HG03521 (cell line): Measurements from ENCODE around the gene SLC25A42.
"Not testable (repeated sequence)": the region's sequence is repeated elsewhere in the genome, so short reads cannot be mapped to it uniquely, and the experiment has no call there.

Source experiments
- ATAC-seq: cut with Tn5 transposase; IDR thresholded peaks from one replicate; pipeline ENCODE4 v1.9.1; 2021; ENCODE audit warnings: mild to moderate bottlenecking, moderate library complexity; ENCODE audit not compliant: unreplicated experiment

Gene SLC25A42

DNA sequence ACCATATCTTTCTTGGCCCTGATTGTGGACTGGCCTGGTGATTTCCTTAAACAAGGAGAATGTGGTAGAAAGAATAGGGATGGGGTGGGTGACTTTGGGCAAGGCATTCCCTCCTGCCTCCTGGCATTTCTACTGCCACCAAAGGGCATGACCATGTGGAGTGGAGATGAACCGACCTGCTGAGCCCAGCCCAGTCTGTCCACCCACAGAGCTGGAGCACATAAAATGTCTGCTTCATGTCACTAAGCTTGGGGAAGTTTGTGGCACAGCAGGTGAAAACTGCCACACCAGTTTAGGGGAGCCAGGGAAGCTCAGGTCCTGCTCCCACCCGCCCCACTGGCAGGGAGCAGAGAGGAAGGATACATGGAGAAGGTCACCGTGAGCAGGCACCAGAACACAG is 68.2 kb downstream of the SLC25A42 start:
- ATAC-seq = no peak

DNA sequence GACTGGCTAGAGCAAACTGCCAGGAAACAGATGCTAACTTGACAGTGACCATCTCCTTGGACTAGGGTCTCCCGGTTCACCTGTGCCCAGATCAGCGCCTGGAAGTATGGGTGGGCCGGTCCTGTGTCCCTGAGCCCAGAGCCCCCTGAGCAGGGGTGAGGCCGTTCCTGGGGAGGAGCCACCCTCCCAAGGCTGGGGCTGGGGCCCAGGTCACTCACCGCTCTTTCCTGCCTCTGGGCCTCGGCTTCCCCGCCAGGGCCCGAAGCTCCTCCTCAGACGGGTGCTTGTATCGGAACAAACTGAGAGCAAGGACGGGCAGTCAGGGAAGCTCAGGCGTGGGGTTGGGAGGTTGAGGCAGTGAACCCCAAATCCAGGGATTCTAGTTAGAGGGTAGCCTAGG is 69.1 kb downstream of the SLC25A42 start:
- no peak for ATAC-seq

DNA sequence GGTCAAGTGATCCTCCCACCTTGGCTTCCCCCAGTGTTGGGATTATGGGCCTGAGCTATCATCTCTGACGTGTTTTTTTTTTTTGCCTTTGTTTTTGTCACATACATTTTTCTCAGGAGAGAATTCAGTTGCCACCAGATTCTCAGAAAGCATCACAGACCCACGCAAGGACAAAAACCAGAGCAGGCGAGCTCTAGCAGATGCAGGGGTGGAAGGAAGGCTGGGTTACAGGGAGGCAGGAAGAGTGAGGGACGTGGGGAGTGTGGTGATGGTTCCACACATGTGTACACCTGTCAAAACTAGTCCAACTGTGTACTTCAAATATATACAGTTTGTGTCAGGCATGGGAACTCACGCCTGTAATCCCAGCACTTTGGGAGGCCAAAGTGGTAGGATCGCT is 70.2 kb downstream of the SLC25A42 start:
- ATAC-seq = no peak

DNA sequence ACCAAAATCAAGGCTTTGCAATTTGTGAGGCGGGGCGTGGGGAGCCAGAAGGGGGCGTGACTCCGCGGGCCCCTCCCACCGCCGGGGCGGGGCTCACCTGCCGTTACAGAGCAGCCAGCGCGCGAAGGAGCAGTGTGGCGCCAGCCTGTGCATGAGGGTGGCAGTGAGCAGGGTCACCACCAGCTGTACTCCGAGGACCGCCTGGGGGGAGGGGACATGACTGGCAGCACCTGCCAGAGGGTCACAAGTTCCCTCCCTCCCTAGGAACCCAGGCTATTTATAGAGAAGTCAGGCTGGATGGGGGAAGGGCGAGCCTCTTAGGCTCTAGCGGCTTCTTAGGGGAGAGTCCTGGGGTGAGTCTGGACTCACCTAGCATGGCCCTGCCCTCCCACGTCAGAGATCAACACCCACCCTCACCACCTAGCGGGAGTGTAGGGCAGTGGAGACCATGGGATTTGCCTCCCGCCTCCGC is 70.9 kb downstream of the SLC25A42 start:
- ATAC-seq = no peak

DNA sequence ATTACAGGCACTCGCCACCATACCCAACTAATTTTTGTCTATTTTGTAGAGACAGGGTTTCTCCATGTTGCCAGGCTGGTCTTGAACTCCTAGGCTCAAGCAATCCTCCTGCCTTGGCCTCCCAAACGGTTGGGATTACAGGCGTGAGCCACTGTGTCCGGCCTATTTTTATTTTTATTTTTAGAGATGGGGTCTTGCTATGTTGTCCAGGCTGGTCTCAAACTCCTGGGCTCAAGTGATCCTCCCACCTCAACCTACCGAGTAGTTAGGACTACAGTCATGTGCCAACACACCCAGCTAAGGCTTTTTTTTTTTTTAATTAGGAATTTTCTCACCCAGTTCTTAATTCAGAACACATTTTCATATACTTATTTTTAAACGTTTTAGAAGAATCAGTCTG is 71.9 kb downstream of the SLC25A42 start:
- not testable (repeated sequence) for ATAC-seq

DNA sequence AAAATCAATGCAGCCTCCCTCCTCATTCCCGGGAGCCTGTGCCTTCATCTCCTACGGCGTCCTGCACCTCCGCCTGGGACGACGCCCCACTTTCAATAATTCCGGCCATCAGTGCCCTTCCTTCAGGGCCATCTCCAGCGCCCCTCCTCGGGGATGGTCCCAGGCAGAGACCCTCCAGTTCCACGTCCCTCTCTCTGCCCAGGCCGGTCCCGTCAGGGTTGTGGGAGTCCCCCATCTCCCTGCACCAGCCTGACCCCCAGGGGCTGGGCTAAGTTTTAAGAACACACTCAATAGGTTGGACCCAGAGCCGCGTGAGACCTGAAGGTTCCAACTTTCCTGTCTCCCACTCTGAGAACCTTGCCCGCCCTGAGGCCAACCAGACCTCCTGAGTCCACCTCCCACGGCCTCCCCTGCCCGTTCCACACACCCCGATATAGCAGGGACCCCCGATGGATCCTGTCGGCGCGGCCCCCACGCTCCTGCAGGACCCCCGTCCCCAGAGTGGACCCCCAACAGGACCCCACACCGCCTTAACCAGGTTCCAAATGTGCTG is 73.8 kb downstream of the SLC25A42 start:
- no peak for ATAC-seq

DNA sequence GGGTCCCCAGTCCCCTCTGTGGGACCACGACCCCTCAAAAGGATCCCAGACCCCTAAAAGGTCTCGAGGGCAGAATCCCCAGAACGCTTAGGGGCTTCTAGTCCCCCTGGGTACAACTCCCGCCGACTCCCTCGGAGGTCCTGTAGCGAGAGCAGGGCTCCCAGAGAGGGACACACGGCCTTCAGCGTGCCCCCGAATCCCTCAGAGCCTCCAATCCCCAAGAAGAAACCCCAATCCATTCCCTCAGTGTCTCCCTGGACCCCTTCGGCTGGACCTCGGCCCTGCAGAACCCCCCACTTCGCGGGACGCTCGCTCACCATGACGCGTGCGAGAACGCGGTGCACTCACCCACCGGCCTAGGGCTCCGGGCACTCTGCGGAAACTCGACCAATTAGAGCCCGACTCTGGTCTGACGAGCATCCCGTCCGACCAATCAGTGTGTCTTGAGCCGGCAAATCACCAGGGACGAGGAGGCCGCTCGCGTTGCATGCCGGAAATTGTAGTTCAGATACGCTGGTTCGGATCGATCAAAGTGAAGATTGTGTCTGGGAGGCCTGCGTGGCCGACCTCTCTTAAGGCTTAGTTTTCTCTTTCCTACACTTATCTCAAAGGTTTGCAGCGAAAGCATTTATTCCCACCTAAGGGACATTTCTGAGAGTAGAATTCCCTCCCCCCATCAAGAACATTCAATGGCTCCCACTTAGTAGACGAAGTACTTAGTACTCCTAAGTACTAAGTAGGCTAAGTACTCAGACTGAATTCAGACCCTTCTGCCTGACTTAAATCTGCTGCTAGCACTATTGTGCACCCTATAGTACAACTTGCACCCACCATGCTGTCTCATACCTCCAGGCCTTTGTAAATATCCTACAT is 74.6 kb downstream of the SLC25A42 start, which contains the start of gene TMEM161A:
TSS of gene TMEM161A (minus strand) at position 370 of the 873 bp plus-strand sequence. CDS start at position 320, 50 bp downstream.
- ATAC-seq = peak; percentile 98

DNA sequence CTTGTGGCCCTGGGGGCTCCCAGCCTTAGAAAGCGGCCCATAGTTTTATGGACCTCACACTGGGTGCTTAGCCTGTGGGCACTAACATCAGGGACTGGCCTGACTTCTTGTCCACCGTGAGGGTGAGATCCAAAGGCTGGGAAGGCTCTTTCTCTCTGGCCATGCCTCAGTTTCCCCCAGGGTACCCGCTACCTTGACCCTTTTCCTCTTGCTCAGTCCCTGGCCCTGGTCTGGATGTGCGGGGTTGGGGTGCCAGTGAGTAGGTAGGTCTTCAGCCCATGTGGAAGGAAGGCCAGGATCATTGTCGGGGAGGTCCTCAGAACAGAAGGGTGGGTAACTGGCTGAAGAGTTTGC is 76.1 kb downstream of the SLC25A42 start:
- ATAC-seq = no peak

DNA sequence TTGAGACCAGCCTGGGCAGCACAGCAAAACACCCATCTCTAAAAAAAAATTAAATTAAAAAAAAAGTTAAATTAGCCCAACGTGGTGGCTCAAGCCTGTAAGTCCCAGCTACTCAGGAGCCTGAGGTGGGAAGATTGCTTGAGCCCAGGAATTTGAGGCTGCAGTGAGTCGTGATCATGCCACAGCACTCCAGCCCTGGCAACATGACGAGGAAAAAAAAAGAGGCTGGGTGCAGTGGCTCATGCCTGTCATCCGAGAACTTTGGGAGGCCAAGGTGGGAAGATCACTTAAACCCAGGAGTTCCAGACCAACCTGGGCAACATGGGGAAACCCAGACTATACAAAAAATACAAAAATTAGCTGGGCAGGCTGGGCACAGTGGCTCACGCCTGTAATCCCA is 76.7 kb downstream of the SLC25A42 start:
- no peak for ATAC-seq

DNA sequence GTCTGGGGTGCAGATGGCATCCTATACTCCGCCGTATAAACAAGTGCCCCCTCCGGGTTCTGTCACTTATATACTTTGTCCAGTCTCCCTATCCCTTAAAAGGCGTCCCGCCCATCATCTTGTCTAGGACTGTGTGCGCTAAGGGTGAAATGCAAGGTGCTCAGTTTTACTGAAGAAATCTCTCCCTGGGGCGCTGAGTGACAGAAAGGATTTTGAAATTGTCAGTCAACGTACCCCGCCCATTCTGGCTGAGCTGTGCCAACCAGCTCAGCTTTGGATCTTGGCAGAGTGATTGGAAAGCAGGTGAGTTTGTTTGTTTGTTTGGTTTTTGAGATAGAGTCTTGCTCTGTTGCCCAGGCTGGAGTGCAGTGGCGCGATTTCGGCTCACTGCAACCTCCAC is 78.6 kb downstream of the SLC25A42 start:
- no peak for ATAC-seq

DNA sequence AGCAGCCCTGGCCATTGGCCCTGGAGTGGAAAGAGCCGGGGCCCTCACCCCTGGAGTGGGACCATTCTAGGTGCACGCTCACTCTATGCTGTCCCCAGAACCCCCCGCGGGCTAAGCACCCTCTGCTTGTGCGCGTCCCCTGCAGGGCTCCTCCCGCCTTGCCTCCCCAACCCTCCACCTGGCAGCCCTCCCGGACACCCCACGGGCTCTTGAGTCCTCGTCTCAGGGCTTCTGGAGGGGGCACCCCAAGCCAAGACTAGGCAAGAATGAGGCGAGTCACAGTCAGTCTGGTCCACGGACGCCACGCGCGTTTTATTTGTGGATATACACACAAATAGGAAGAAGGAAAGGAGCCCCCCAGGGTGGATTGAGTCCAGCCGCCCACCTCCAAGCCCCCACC is 81.5 kb downstream of the SLC25A42 start:
- ATAC-seq = no peak

DNA sequence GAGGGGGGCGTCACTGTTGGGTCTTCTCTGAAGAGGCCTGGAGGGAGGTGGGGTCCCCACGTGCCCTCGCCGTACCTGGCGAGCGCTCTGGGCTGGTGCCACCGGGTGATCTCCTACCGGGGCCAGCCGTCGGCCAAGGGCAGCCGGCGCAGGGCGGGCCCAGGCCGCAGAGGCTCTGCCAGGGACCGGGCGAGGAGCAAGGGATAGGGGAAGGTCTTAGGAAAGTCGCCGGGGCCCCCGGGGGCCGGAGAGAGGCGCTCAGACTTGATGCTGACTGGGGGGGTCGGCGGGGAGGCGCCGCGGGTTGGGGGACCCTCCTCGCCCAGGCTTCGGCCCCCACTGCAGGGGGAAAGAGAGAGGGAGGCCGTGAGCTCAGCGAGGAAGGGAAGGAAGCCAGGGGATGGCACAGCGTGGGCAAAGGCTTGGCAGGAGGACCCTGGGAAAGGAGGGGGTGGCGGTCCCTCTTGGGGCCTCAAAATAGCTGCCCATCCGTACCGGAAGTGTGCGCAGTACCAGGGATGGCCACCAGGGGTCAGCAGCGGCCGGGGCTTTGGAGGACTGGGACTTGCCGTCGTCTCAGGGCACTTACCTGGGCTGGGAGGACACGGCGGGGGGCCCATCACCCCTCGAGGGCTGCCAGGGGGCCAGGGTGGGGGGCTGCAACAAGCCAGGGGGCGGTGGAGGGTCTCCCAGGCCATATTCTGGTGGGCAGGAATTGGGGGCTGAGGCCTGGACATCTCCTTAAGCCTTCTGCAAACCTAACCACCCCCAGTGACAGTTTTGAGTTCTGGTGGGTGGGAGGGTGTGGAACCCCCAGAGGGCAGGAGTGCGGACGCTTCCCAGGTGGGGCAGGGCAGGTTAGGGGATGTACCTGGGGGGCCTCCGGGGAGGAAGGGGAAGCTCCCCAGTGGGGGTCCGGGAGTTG is 82.2 kb downstream of the SLC25A42 start:
- no peak for ATAC-seq

DNA sequence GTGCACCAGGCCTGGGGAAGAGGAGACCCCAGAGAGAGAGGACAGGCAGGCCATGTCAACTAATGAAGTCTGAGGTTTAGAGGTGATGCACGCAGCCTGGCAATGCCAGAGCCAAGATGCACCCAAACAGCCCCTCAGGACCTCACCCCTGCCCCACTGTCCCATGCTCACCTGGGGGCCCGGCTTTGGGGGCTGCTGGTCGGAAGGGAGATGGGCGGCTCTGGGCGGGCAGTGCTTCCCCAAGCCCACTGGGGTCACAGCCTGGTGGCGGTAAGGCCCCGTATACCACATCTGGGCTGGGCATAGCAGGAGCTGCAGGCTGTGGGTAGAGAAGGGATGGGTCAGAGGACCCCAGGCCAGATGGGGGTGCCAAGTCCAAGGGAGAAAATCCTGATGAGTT is 83.1 kb downstream of the SLC25A42 start:
- no peak for ATAC-seq

DNA sequence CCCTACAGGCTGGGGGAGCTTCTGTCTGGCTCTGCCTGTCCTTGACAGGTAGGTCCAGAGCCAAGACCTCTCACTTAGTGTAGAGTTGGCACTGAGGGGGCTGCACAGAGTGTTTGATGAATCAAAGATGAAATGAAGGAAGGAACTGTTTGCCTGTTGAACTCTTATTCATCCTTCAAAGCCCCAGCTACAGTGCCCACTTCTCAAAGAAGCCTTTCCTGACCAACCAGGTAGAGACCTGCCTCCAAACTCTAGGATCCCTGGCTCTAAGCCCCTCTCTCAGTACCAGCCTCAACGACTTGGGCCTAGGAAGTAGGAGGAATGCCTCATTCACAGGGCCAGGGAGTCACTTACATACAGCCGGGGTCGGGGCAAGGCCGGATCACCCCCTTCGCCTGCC is 83.5 kb downstream of the SLC25A42 start:
- ATAC-seq = no peak

DNA sequence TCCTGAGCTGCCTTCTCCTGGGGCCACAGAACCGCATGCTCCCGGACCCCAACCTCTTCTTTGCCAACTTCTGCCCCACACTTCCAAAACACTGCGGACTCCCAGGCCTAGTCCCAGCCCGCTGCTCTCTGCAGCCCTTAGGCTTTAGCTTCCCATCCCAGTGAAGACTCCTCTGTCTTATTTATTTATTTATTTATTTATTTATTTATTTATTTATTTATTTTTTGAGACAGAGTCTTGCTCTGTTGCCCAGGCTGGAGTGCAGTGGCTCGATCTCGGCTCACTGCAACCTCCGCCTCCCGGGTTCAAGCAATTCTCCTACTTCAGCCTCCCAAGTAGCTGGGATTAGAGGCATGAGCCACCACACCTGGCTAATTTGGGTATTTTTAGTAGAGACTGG is 84.7 kb downstream of the SLC25A42 start:
- ATAC-seq = not testable (repeated sequence)

DNA sequence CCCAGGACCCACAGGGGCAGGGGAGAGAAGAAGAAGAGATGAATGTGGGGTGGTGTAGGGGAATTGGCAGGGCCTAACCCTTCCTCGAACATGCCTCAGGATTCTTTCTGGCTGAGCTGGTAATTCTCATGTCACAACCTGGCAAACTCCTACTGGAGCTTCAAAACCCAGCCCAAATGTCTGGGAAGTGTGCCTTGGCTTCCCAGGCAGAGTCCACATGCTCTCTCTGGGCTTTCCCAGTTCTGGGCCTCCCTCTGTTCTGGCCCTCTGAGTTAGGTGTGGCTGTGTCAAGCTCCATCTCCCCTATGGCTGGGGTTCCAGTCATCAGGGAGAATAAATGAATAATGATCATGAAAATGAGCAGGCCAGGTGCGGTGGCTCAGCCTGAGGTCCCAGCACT is 85.6 kb downstream of the SLC25A42 start:
- ATAC-seq = no peak

DNA sequence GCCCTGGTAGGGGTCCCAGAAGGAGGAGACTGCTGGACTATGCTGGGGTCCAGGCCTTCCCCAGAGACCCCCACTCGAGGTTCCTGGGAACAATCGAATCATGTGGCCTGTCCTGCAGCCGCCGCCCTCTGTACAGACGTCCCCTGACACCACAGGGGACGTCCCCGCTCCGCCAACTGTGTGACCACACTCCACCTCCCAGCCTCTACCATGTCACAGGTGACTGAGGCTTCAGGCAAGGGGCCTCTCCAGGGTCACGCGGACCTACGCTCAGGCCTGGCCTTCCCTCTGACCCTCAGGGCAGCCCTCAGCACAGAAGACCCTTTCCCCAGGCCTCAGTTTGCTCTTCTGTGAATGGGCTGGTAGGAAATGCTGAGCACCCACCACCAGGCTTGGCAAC is 87.6 kb downstream of the SLC25A42 start:
- no peak for ATAC-seq

DNA sequence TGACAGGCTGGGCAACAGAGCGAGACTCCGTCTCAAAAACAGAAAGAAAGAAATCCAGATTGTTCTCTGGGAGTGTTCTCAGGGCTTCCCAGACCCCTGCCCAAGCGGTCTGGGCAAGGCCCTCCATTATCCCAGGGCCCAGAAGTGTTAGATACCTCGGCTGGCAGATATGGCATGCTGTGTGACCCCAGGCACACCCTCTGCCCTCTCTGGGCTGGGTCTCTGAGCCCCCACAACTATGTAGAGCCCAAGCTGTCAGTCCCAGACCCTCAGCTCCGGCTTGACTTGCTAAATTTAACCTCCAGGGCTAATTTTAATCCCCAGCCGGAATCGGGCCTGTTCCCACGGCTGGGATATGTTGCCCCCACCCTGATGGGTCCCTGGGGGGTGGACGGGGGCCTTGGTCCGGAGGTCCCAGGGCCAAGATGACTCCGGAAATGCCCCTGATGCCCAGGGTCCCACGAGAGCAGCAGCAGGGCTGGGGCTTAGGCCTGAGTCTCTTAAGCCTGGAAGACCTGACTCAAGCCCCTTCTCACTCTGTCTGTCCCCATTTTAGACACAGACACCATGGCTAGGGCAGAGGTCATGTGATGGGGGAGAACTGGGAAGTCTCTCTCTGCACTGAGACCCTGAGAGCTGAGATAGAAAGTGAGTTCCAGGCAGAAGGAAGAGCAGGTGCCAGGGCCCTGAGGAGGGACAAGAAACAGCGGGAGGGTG is 89.0 kb downstream of the SLC25A42 start:
- no peak for ATAC-seq

DNA sequence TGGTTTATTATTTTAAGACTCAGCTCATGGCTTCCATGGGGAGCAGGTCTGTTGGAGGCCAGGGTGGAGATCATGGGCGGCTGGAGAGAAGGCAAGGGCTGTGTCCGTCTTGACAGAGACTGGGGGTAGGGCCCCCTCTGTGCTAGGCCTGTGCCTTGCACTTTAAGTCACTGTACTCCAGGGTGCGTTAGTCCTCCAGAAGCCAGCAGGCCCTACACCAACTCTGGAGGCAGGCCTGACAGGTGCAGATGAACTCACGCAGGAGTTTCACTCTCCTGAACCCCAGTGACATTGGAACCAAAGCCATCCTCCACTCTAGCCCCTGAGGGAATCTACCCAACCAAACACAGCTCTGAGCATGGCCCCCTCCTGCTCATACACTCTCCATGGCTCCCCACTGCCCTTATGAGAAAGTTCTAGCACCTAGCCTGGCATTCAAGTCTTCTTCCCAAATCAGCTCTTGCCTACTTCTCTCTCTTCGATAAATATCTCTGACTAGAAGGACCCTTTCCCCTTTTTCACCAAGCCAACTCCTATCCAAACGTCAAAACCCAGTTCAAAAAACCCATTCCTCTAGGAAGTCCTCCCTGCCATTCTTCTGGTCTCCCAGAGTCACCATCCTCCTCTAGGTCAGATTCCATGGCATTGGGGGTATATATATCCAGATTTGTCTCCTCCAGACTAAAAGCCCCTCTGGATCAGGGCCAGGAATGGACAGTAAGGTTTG is 91.1 kb downstream of the SLC25A42 start:
- no peak for ATAC-seq
